Body of pancreas (tissue), 4 donors: ENCODE data around the gene MYOG. TPM values are rescaled to one million over a fixed set of nuclear protein-coding genes. Genes with fewer than 3 reads are reported as not detected.

Source experiments
- ATAC-seq: fragments of 150-250 bp; one replicate; pipeline ENCODE4 v1.9.1; 2016
- DNase-seq, 4 donors: peaks; one replicate each; pipeline ENCODE4 v3.0.0-alpha.2; 2019
- H3K27ac ChIP-seq, 4 donors: fragments of 200-600 bp; sonication (generic); 1 replicate in 3 of 4; 2 replicates in 1 of 4; pipeline versions ENCODE4 v1.5.1 to v1.6.1; 2016 to 2019; ENCODE audit warnings: mild to moderate bottlenecking in 1 of 4, mixed read lengths in 1 of 4, moderate library complexity in 1 of 4
- H3K27me3 ChIP-seq, 2 donors: fragments of 200-600 bp; sonication (generic); one replicate each; pipeline ENCODE4 v1.6.0; 2016; ENCODE audit warnings: mild to moderate bottlenecking in 1 of 2
- H3K36me3 ChIP-seq, 2 donors: fragments of 200-600 bp; sonication (generic); replicated peaks in 1 of 2; 2 replicates each; pipeline ENCODE4 v1.5.1; 2016; ENCODE audit warnings: low read depth in 2 of 2; ENCODE audit not compliant: insufficient read depth in 1 of 2
- H3K4me1 ChIP-seq: fragments of 200-600 bp; sonication (generic); one replicate; pipeline ENCODE4 v1.6.0; 2016
- H3K4me3 ChIP-seq, 2 donors: fragments of 200-600 bp; sonication (generic); 1 replicate in 1 of 2; 2 replicates in 1 of 2; pipeline ENCODE4 v1.5.1; 2016 to 2019
- H3K9me3 ChIP-seq, 3 donors: fragments of 200-600 bp; sonication (generic); 1 replicate in 2 of 3; 2 replicates in 1 of 3; pipeline ENCODE4 v1.5.1; 2016
- POLR2A ChIP-seq, 3 donors: fragments of 450-650 bp; IDR thresholded peaks; one replicate each; pipeline ENCODE4 v1.6.1; 2016; ENCODE audit warnings: antibody characterized with exemption in 3 of 3, mild to moderate bottlenecking in 2 of 3
- WGBS, 2 donors: methylation state at CpG; one replicate each; pipeline ENCODE4 v1.1.5; 2017; 5-methylcytosine and 5-hydroxymethylcytosine counted together
- intact Hi-C: fragments of 100-400 bp; cut with DNase I; formaldehyde crosslinking; loops from one replicate; pipeline ENCODE4 v1.15.1; 2023
- total RNA-seq, 2 donors: library from RNA; depleted of rRNA; stranded (reverse); fragments of >200 nt; gene quantifications; one replicate each; pipeline ENCODE4 v1.1.0, GENCODE V29; 2016
- TF ChIP-seq, protein P1 (sequence below), 7 experiments: fragments of 450-650 bp in 4 of 7; fragments of 200-600 bp in 3 of 7; sonication (generic) in 3 of 7; IDR thresholded peaks; one replicate each; pipeline ENCODE4 v1.5.1; 2016 to 2019; ENCODE audit warnings: antibody characterized with exemption in 7 of 7

Gene MYOG
- total RNA-seq, 2 donors from 2014 or later = not detected

DNA sequence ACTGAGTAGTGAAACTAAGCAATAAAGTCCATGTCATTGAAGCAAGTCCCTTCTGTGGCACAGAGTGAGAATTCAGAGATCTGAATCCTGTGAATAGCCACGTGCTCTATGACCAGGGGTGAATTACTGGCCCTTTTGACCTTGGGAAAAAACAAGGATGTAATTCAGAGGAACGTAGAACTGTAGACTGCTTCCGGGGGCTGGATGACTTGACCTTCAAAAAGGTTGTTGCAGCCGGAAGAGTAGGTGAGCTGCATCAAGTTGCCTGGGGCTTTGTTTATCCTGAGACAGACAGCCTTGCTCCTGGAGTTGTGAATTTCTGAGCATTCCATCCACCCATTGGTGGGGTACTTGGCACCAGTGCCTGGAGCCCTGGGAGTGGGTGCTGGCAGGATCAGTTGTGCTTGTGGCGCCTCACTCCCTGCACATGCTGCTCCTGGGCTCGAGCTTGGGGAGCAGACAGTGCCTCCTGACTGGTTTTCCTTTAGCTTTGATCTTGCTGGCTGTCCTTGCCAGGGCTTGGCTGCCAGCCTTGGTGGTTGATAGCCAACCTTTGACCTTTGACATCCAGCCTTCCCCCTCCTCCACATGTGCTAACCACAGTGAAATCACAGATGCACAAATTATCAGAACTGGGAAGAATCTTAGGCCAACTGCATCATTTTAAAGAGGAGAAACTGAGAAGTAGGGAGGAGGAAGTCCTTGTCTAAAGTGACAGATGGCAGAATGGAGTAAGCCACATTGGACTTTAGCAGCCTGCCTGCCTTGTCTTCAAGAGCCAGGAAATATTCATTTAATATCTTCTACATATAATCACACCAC is 16.2 kb upstream of the MYOG start:
- Histone ChIP-seq H3K4me3 (no peak overlapping the region), H3K36me3 (no peaks in the 10 kb centered on the region), H3K9me3 (no peaks in the 10 kb centered on the region), H3K4me1 (no peaks in the 10 kb centered on the region), H3K27ac (no peak overlapping the region), H3K27me3 (no peaks in the 10 kb centered on the region)
- no peak for TF ChIP-seq POLR2A (IDR thresholded peaks at IDR 0.05)
- TF ChIP-seq, protein P1, sequence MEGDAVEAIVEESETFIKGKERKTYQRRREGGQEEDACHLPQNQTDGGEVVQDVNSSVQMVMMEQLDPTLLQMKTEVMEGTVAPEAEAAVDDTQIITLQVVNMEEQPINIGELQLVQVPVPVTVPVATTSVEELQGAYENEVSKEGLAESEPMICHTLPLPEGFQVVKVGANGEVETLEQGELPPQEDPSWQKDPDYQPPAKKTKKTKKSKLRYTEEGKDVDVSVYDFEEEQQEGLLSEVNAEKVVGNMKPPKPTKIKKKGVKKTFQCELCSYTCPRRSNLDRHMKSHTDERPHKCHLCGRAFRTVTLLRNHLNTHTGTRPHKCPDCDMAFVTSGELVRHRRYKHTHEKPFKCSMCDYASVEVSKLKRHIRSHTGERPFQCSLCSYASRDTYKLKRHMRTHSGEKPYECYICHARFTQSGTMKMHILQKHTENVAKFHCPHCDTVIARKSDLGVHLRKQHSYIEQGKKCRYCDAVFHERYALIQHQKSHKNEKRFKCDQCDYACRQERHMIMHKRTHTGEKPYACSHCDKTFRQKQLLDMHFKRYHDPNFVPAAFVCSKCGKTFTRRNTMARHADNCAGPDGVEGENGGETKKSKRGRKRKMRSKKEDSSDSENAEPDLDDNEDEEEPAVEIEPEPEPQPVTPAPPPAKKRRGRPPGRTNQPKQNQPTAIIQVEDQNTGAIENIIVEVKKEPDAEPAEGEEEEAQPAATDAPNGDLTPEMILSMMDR (IDR thresholded peaks at IDR 0.05) = no peak
- intact Hi-C loops = no loop called here
- 43 to 48% methylated on average over 5 to 6 of the region's 6 CpGs for WGBS, 2 donors
- DNase-seq (no peak), ATAC-seq (no peak)

DNA sequence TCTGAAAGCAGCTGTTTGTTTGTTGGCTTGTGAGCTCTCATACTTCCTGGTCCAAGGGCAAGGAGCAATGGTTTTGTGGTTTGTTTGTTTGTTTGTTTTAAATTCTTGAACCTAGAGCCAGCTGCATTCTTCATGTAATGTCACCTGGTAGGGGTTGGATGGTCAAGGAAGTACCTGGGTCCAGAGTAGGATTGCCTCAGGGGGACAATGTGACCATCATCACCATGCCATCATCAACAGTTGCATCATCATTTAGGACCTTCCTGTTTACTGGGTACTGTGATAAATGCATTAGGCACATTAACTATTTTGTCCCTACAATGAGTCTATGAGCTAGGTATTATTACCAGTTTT is 14.7 kb upstream of the MYOG start:
- H3K9me3 ChIP-seq = peaks cover 0 to under 1% (median 0%) of the 10 kb centered on the region in 3 donors
- no peak overlapping the region for H3K27ac ChIP-seq
- no peaks in the 10 kb centered on the region for H3K4me1 ChIP-seq
- H3K4me3 ChIP-seq = no peak overlapping the region
- ATAC-seq = no peak
- no peak for DNase-seq
- intact Hi-C loops = no loop called here
- TF ChIP-seq, protein P1 (IDR thresholded peaks at IDR 0.05) = no peak
- TF ChIP-seq POLR2A (IDR thresholded peaks at IDR 0.05) = no peak
- no peaks in the 10 kb centered on the region for H3K36me3 ChIP-seq
- no peaks in the 10 kb centered on the region for H3K27me3 ChIP-seq

- 86 to 87% methylated on average over 7 of the region's 7 CpGs for WGBS, 2 donors
- Histone ChIP-seq H3K27me3 (no peaks in the 10 kb centered on the region), H3K4me3 (no peak overlapping the region), H3K27ac (no peak overlapping the region), H3K9me3 (peaks cover 0 to 6% (median 0%) of the 10 kb centered on the region in 3 donors), H3K4me1 (no peaks in the 10 kb centered on the region), H3K36me3 (no peaks in the 10 kb centered on the region)
- ATAC-seq (no peak), DNase-seq (no peak)
- intact Hi-C loops = no loop called here
- TF ChIP-seq, protein P1 (IDR thresholded peaks at IDR 0.05) = no peak
- no peak for TF ChIP-seq POLR2A (IDR thresholded peaks at IDR 0.05)
Observed at GRCh38 chr1:203099805-203100515, 14.1 kb upstream of the MYOG start.

GRCh38 chr1:203098914-203099520 is 13.2 kb upstream of the MYOG start:
- Histone ChIP-seq H3K36me3 (no peaks in the 10 kb centered on the region), H3K9me3 (peaks cover 0 to 9% (median 0%) of the 10 kb centered on the region in 3 donors), H3K27me3 (no peaks in the 10 kb centered on the region), H3K4me1 (no peaks in the 10 kb centered on the region), H3K4me3 (no peak overlapping the region), H3K27ac (no peak overlapping the region)
- intact Hi-C loops = no loop called here
- ATAC-seq = no peak
- DNase-seq = no peak
- TF ChIP-seq, protein P1 (IDR thresholded peaks at IDR 0.05) = no peak
- TF ChIP-seq POLR2A (IDR thresholded peaks at IDR 0.05) = no peak
- WGBS, 2 donors = 67 to 71% methylated on average over 8 of the region's 8 CpGs
